ENCODE results near the gene IFT88. TPM values are rescaled to one million over a fixed set of nuclear protein-coding genes. Genes with fewer than 3 reads are reported as not detected.

Gene IFT88
- total and polyA plus RNA-seq, 2 of the 8 experiments (the other 6 are each of a cell fraction or from before 2014, with no cell fraction given): 1.7 to 5.8 TPM

DNA sequence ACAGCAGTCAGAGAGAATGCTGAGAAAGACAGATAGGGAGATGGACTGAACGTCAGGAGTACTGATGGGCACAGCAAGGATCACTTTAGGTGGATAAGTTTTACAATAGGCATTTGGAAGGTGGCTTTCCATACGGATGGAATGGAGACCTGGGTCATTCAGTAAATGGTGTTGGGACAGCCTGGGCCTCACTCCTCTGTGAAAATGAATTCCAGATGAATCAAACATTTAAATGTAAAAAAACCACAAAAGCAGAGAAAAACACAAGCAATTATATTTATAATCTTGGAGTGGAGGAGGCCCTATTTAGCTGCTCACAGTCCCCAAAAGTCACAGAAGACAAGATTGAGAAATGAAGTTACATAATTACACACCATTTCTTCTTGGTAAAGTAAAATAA lies 141.3 kb downstream of the IFT88 start:
- Histone ChIP-seq H2BK15ac (ENCODE audit: low read length) (no peak overlapping the region), H3K4me3 (ENCODE audit: extremely low read depth in 1 of 4, insufficient read depth in 2 of 4, low read depth in 3 of 4, low read length in 4 of 4) (no peak overlapping the region), H3K9ac (replicated peaks in 1 of 4; ENCODE audit: extremely low read depth in 1 of 4, low read depth in 3 of 4, low read length in 3 of 4) (no peak overlapping the region), H3K4me1 (replicated peaks in 1 of 4; ENCODE audit: control insufficient read depth in 3 of 4, insufficient read depth in 4 of 4, low read length in 3 of 4) (peaks cover 4 to 11% (median 6%) of the 10 kb centered on the region in 4 experiments; a peak in 6 of 7 replicates), H4K5ac (ENCODE audit: insufficient read length, low read depth, low read length) (no peak overlapping the region), H3K79me1 (ENCODE audit: low read depth, low read length) (no peaks in the 10 kb centered on the region), H3K79me2 (ENCODE audit: control insufficient read depth in 1 of 2, insufficient read depth in 2 of 2, low read length in 2 of 2) (no peaks in the 10 kb centered on the region), H2AK5ac (ENCODE audit: low read depth, low read length) (no peak overlapping the region), H3K4me2 (ENCODE audit: insufficient read depth in 1 of 2, low read depth in 2 of 2, low read length in 2 of 2) (no peak overlapping the region), H2AFZ (ENCODE audit: low read length) (no peak overlapping the region), H2BK5ac (ENCODE audit: low read depth, low read length) (no peak overlapping the region), H2BK120ac (replicated peaks; ENCODE audit: low read depth, low read length) (no peak overlapping the region), H3K27ac (ENCODE audit: low read depth, low read length) (no peak overlapping the region), H4K8ac (ENCODE audit: extremely low read depth, insufficient read depth, low read length) (no peak overlapping the region), H4K91ac (replicated peaks; ENCODE audit: insufficient read length, low read length) (no peak overlapping the region), H4K20me1 (replicated peaks in 1 of 2; ENCODE audit: control insufficient read depth in 1 of 2, insufficient read depth in 2 of 2, low read length in 2 of 2) (no peaks in the 10 kb centered on the region), H3K9me3 (ENCODE audit: insufficient read depth in 2 of 2, low read depth in 1 of 2, low read length in 1 of 2) (no peaks in the 10 kb centered on the region), H3K14ac (ENCODE audit: insufficient read length) (no peak overlapping the region), H3K56ac (replicated peaks; ENCODE audit: insufficient read length, low read depth, low read length) (no peak overlapping the region), H3K27me3 (replicated peaks in 1 of 4; ENCODE audit: control insufficient read depth in 3 of 4, extremely low read depth in 1 of 4, insufficient read depth in 3 of 4, low read length in 3 of 4) (peaks cover 0 to 3% (median 2%) of the 10 kb centered on the region in 4 experiments; a peak in 5 of 7 replicates), H3K4ac (replicated peaks; ENCODE audit: insufficient read length, low read depth, low read length) (no peak overlapping the region), H3K36me3 (ENCODE audit: control insufficient read depth in 2 of 4, insufficient read depth in 4 of 4, low read length in 3 of 4) (no peaks in the 10 kb centered on the region), H2BK20ac (ENCODE audit: low read length) (no peak overlapping the region), H3K23me2 (ENCODE audit: low read depth, low read length) (peaks cover 5% of the 10 kb centered on the region), H3K23ac (ENCODE audit: insufficient read length) (no peak overlapping the region), H3K18ac (ENCODE audit: extremely low read depth, low read length) (no peak overlapping the region), H2BK12ac (ENCODE audit: low read depth, low read length) (no peak overlapping the region)
- CTCF ChIA-PET (ENCODE audit: partially characterized antibody): interaction anchor here (0.6 to 1.0 kb wide), 3 partner anchors 14 to 62 kb away, joined by 3 read pairs; no protein-coding TSS in a partner anchor
- WGBS, 2 experiments (ENCODE audit: extremely low coverage in 1 of 2, insufficient coverage in 1 of 2, insufficient read length in 1 of 2, insufficient replicate concordance in 2 of 2, low coverage in 1 of 2, low lambda C conversion rate in 2 of 2, missing lambda C conversion rate in 1 of 2): 92% methylated on average over 2 of the region's 2 CpGs; no CpG with 5 or more reads in 1 of the 2 experiments
- POLR2A ChIA-PET (ENCODE audit: partially characterized antibody): no interaction called here
- TF ChIP-seq POU5F1 (IDR thresholded peaks at IDR 0.05; ENCODE audit: low read depth, low read length) (no peak), EZH2 (IDR thresholded peaks at IDR 0.05; ENCODE audit: low read depth, low read length, severe bottlenecking) (no peak)
- DNase-seq (ENCODE audit: low read depth in 1 of 2, low spot score in 2 of 2) (no peak), FAIRE-seq (no peak)

Measured in H1 (cell line).